HCT116 (cell line): Measurements from ENCODE around the gene PEX19.

Experiments used
- CTCF ChIP-seq, 3 experiments: fragments of 200-600 bp in 1 of 3; sonication (generic) in 1 of 3; IDR thresholded peaks in 2 of 3; conservative IDR thresholded peaks in 1 of 3; 2 replicates each; pipeline ENCODE4 v1.5.1; 2012 to 2017; ENCODE audit warnings: low read depth in 2 of 3, low read length in 2 of 3, antibody characterized with exemption in 1 of 3, borderline replicate concordance in 1 of 3, control low read depth in 1 of 3, mild to moderate bottlenecking in 1 of 3, mixed read lengths in 1 of 3, mixed run types in 1 of 3, moderate library complexity in 1 of 3; ENCODE audit not compliant: insufficient read depth in 1 of 3
- POLR2A ChIP-seq: IDR thresholded peaks from 2 replicates; pipeline ENCODE4 v1.7.0; 2011; ENCODE audit warnings: borderline replicate concordance; ENCODE audit not compliant: insufficient read depth, insufficient read length; ENCODE audit errors: extremely low read depth
- SIN3A ChIP-seq: IDR thresholded peaks from 2 replicates; pipeline ENCODE4 v1.6.1; 2012; ENCODE audit warnings: low read depth
- ZNF274 ChIP-seq: fragments of 200-500 bp; sonication (Bioruptor generic); IDR thresholded peaks from 2 replicates; pipeline ENCODE4 v1.6.1; 2014; ENCODE audit warnings: mild to moderate bottlenecking, low read depth, low read length, inconsistent platforms

DNA sequence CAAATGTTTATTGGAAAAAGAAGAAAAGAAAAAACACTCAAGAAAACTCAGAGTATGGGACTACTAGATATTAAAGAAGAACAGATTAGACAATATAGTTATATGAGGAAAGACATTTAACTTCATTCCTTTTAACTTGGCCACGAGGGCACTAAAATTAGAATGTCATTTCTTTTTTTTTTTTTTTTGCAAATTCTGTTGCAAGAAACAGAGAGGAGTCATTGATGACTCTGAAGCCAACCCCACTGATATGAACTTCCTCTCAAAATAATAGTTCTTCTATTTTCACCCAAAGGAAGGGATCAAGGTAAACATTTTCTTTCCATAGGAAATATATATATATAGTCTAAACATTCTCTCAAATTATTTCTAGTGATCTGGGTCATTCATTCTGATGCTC is 24.6 kb upstream of the PEX19 start:
- TF ChIP-seq CTCF (IDR thresholded peaks at IDR 0.05 in 2 of 3, conservative IDR thresholded peaks at IDR 0.05 in 1 of 3; ENCODE audit: borderline replicate concordance in 1 of 3, insufficient read depth in 1 of 3, low read depth in 2 of 3, low read length in 2 of 3), result no peak
- TF ChIP-seq SIN3A, result no peak
- no peak for TF ChIP-seq POLR2A
- TF ChIP-seq ZNF274, result no peak
